ENCODE measurements around the gene CRYBG1. TPM values are rescaled to one million over a fixed set of nuclear protein-coding genes. Genes with fewer than 3 reads are reported as not detected.

The CRYBG1 gene
- polyA plus RNA-seq, 1 donor from 2014 or later = 0.73 TPM

DNA sequence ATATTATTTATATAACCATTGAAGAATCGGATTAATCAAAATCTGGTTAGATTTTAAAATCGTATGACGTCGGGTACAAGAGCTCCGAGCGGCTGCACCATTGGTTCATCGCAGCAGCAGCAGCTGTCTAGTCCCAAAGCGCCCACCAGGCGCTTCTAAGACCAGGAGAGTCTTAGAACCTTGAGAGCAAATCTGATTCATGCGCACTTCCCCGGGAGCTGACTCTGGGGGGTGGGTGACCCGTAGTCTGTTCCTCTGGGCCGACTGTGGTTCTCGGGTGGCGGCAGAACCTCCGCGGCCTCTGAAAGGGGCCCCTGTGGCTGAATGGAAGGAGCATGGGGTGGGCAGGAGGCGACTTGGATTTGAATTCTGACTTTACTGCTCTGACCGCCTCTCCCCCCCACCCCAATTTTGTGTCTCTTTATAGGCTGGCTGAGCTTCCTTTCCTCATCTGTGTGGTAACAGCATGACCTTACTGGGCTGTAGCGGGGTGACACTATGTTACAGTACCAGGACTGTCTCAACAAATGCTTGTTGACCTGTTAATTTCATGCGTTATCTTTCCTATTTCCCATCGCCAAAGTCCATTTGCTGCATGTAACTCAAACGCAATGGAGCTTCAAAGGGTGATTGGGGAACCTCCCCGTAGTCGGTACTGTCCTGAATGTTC lies 149.0 kb downstream of the CRYBG1 start:
- H3K9me3 ChIP-seq (ENCODE audit: low read length) = peaks cover 7% of the 10 kb centered on the region
- H4K20me1 ChIP-seq (ENCODE audit: insufficient read depth) = no peaks in the 10 kb centered on the region
- no peak overlapping the region for H2AFZ ChIP-seq (ENCODE audit: low read depth, low read length)
- peak overlapping the region; percentile 81 for H3K4me2 ChIP-seq (ENCODE audit: low read length)
- H3K36me3 ChIP-seq (ENCODE audit: insufficient read depth, low read length) = no peaks in the 10 kb centered on the region
- no peak overlapping the region for H3K9ac ChIP-seq (ENCODE audit: low read length)
- H3K9me2 ChIP-seq (ENCODE audit: insufficient read depth, low read length) = no peaks in the 10 kb centered on the region
- H3K27me3 ChIP-seq (ENCODE audit: insufficient read depth, low read depth, low read length) = peaks cover 73% of the 10 kb centered on the region
- H3F3A ChIP-seq (ENCODE audit: insufficient read depth, low read length, poor library complexity, severe bottlenecking) = no peaks in the 10 kb centered on the region
- H3K27ac ChIP-seq (ENCODE audit: low read length) = no peak overlapping the region
- TF ChIP-seq EP300 (conservative IDR thresholded peaks at IDR 0.05; ENCODE audit: poor library complexity, severe bottlenecking) (no peak), TAF1 (IDR thresholded peaks at IDR 0.05; ENCODE audit: low read depth) (no peak), MXI1 (conservative IDR thresholded peaks at IDR 0.05; ENCODE audit: poor library complexity, severe bottlenecking) (no peak), RAD21 (conservative IDR thresholded peaks at IDR 0.05) (no peak), EZH2 (IDR thresholded peaks at IDR 0.05; ENCODE audit: borderline replicate concordance, insufficient read depth, low read length, poor library complexity, severe bottlenecking) (no peak)
- TF ChIP-seq, protein P1, sequence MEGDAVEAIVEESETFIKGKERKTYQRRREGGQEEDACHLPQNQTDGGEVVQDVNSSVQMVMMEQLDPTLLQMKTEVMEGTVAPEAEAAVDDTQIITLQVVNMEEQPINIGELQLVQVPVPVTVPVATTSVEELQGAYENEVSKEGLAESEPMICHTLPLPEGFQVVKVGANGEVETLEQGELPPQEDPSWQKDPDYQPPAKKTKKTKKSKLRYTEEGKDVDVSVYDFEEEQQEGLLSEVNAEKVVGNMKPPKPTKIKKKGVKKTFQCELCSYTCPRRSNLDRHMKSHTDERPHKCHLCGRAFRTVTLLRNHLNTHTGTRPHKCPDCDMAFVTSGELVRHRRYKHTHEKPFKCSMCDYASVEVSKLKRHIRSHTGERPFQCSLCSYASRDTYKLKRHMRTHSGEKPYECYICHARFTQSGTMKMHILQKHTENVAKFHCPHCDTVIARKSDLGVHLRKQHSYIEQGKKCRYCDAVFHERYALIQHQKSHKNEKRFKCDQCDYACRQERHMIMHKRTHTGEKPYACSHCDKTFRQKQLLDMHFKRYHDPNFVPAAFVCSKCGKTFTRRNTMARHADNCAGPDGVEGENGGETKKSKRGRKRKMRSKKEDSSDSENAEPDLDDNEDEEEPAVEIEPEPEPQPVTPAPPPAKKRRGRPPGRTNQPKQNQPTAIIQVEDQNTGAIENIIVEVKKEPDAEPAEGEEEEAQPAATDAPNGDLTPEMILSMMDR (IDR thresholded peaks at IDR 0.05; ENCODE audit: poor library complexity, severe bottlenecking) = no peak
- peak overlapping the region; percentile 75 for H3K4me3 ChIP-seq (ENCODE audit: low read length)
- no peaks in the 10 kb centered on the region for H3K79me2 ChIP-seq (replicated peaks; ENCODE audit: insufficient read depth, low read length)

DNA sequence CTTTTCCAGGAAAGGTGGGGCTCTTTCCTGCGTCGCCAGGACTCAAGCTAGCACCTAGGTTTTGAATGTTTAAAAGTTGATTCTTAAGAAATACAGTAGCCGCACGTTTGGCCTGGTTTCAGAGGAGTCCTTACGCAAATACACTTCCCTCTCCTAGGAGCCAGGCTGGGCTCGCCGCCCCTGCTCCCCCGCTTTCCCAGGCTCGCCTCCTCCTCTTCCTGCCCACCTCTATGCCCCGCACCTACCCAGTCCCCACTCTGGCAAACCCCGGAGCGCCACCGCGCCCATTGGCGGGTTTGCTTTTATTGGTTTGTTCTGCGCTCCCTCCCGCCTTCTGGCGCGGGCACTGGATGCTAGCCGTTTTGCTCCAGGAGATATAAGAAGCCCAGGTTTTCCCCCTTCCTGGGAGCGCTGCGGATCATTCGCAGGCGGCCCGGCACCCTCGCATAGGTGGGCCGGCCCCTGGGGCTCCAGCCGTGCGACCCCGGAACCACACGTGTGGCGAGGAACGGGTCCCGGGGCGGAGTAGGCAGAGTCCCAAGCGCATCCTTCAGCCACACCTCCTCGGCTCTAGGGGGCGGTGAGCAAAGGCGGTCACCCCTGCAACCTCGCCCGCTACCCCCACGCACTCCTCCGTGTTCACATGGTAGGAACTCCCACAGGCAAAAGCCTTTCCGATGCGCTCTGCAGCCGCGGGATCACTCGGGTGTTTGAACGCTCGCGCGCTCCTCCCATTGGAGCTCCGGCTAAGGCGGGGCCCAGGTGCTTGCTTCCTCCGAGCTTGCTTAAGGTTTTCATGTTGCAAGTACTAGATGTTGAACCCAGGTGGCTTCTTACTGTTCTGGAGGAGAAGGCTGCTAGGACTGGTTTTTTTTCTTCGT lies 149.8 kb downstream of the CRYBG1 start:
- H3K27ac ChIP-seq (ENCODE audit: low read length) = no peak overlapping the region
- H3F3A ChIP-seq (ENCODE audit: insufficient read depth, low read length, poor library complexity, severe bottlenecking) = no peaks in the 10 kb centered on the region
- H3K4me2 ChIP-seq (ENCODE audit: low read length) = peak overlapping the region; percentile 81
- H3K9ac ChIP-seq (ENCODE audit: low read length) = no peak overlapping the region
- H2AFZ ChIP-seq (ENCODE audit: low read depth, low read length) = no peak overlapping the region
- no peaks in the 10 kb centered on the region for H3K79me2 ChIP-seq (replicated peaks; ENCODE audit: insufficient read depth, low read length)
- TF ChIP-seq REST (IDR thresholded peaks at IDR 0.05; ENCODE audit: borderline replicate concordance) = no peak
- peak; percentile 93 for TF ChIP-seq MXI1 (conservative IDR thresholded peaks at IDR 0.05; ENCODE audit: poor library complexity, severe bottlenecking)
- TF ChIP-seq, protein P1 (IDR thresholded peaks at IDR 0.05; ENCODE audit: poor library complexity, severe bottlenecking) = peak; percentile 46
- peak; percentile 42 for TF ChIP-seq POLR2AphosphoS5 (IDR thresholded peaks at IDR 0.05)
- H3K9me2 ChIP-seq (ENCODE audit: insufficient read depth, low read length) = no peaks in the 10 kb centered on the region
- H3K4me3 ChIP-seq (ENCODE audit: low read length) = peak overlapping the region; percentile 75
- H4K20me1 ChIP-seq (ENCODE audit: insufficient read depth) = no peaks in the 10 kb centered on the region
- peaks cover 7% of the 10 kb centered on the region for H3K9me3 ChIP-seq (ENCODE audit: low read length)
- no peaks in the 10 kb centered on the region for H3K36me3 ChIP-seq (ENCODE audit: insufficient read depth, low read length)
- H3K27me3 ChIP-seq (ENCODE audit: insufficient read depth, low read depth, low read length) = peaks cover 81% of the 10 kb centered on the region
